ENCODE results near the gene PDE8A. TPM values are rescaled to one million over a fixed set of nuclear protein-coding genes. Genes with fewer than 3 reads are reported as not detected.

The PDE8A gene
- total and polyA plus RNA-seq, 2 of the 13 experiments (the other 11 are each of a cell fraction or from before 2014, with no cell fraction given) = 26.3 to 48.5 TPM

- ATAC-seq (no peak), FAIRE-seq (no peak), DNase-seq (ENCODE audit: low spot score) (no peak)
- H3K27me3 ChIP-seq (ENCODE audit: control insufficient read depth in 1 of 2, insufficient read depth in 2 of 2, low read length in 2 of 2) = no peaks in the 10 kb centered on the region
- POLR2A ChIA-PET = no interaction called here
- in situ Hi-C loops (cut with HindIII; ENCODE audit: extremely low pct_ligation_motif_present, low pct_unique_long_range_greater_than_20kb) (no loop called here), intact Hi-C loops (cut with micrococcal nuclease; ENCODE audit: unreplicated experiment) (no loop called here)
- H2AFZ ChIP-seq (ENCODE audit: low read length) = no peak overlapping the region
- BruUV-seq (replicated peaks) = no TSS peak
- H3K9ac ChIP-seq (ENCODE audit: insufficient read depth, low read depth, low read length) = no peak overlapping the region
- H3K27ac ChIP-seq (ENCODE audit: extremely low read length, insufficient read depth, low read length) = no peak overlapping the region
- 0 out of 2 replicates have a peak, but pooled peaks cover 12% of the 10 kb centered on the region for H3K4me1 ChIP-seq (ENCODE audit: insufficient read depth, low read length)
- no peak overlapping the region for H3K4me3 ChIP-seq (replicated peaks in 1 of 3; ENCODE audit: insufficient read depth in 1 of 3, low read depth in 2 of 3, low read length in 3 of 3)
- over 99% methylated on average over 4 of the region's 4 CpGs for WGBS (ENCODE audit: low lambda C conversion rate)
- no peak overlapping the region for H3K4me2 ChIP-seq (ENCODE audit: low read depth, low read length)
- no peaks in the 10 kb centered on the region for H4K20me1 ChIP-seq (ENCODE audit: insufficient read depth, low read length)
- H3K36me3 ChIP-seq (replicated peaks in 1 of 2; ENCODE audit: control insufficient read depth in 1 of 2, insufficient read depth in 2 of 2, low read length in 2 of 2) = peaks cover 16 to 66% of the 10 kb centered on the region in 2 experiments
- CTCF ChIA-PET (ENCODE audit: low intra/inter-chr PET ratio, low total read pairs) = no interaction called here
- H3K9me3 ChIP-seq (ENCODE audit: low read length) = no peaks in the 10 kb centered on the region
- no peaks in the 10 kb centered on the region for H3K79me2 ChIP-seq (ENCODE audit: insufficient read depth, low read length)
- TF ChIP-seq ZNF564 (CRISPR knock-in tag; IDR thresholded peaks at IDR 0.05) (no peak), AKAP8 (CRISPR knock-in tag; IDR thresholded peaks at IDR 0.05) (no peak), HDAC6 (IDR thresholded peaks at IDR 0.05; ENCODE audit: low read depth, low read length) (no peak), HCFC1 (IDR thresholded peaks at IDR 0.05; ENCODE audit: low read depth, low read length) (no peak), ZSCAN21 (CRISPR knock-in tag; IDR thresholded peaks at IDR 0.05; ENCODE audit: borderline replicate concordance) (no peak), ZNF510 (CRISPR knock-in tag; IDR thresholded peaks at IDR 0.05; ENCODE audit: low read depth) (no peak), TBL1XR1 (IDR thresholded peaks at IDR 0.05; ENCODE audit: borderline replicate concordance, low read length, partially characterized antibody) (no peak), NPAS2 (CRISPR knock-in tag; IDR thresholded peaks at IDR 0.05; ENCODE audit: borderline replicate concordance) (no peak), HMG20A (CRISPR knock-in tag; IDR thresholded peaks at IDR 0.05; ENCODE audit: borderline replicate concordance) (no peak), PRDM15 (CRISPR knock-in tag; IDR thresholded peaks at IDR 0.05) (no peak), NBN (conservative IDR thresholded peaks at IDR 0.05) (no peak), THAP9 (CRISPR knock-in tag; IDR thresholded peaks at IDR 0.05; ENCODE audit: borderline replicate concordance) (no peak), E2F5 (CRISPR knock-in tag; conservative IDR thresholded peaks at IDR 0.05) (no peak), GABPA (IDR thresholded peaks at IDR 0.05; ENCODE audit: low read depth, low read length) (no peak), GABPA (CRISPR knock-in tag; IDR thresholded peaks at IDR 0.05; ENCODE audit: low read depth) (no peak)
Measured at GRCh38 chr15:85120351-85121113, 138.9 kb downstream of the PDE8A start.
